Fibroblast of pulmonary artery (primary cell): Measurements from ENCODE around the gene BACH2.
A peak's percentile ranks its signal among the peaks of the same experiment; 100 is the strongest.

Experiments
- DNase-seq: peaks from one replicate; pipeline ENCODE4 v3.0.0-alpha.2; 2010; ENCODE audit warnings: low read depth
- H3K4me3 ChIP-seq: replicated peaks from 2 replicates; pipeline ENCODE4 v1.5.1; 2011; ENCODE audit warnings: low read depth, mild to moderate bottlenecking, control low read depth, low read length, moderate library complexity
- TF ChIP-seq, protein P1 (sequence below): IDR thresholded peaks from 2 replicates; pipeline ENCODE4 v1.5.1; 2011; ENCODE audit warnings: mild to moderate bottlenecking, control low read depth, low read length, inconsistent platforms; ENCODE audit errors: missing control alignments

The BACH2 gene

DNA sequence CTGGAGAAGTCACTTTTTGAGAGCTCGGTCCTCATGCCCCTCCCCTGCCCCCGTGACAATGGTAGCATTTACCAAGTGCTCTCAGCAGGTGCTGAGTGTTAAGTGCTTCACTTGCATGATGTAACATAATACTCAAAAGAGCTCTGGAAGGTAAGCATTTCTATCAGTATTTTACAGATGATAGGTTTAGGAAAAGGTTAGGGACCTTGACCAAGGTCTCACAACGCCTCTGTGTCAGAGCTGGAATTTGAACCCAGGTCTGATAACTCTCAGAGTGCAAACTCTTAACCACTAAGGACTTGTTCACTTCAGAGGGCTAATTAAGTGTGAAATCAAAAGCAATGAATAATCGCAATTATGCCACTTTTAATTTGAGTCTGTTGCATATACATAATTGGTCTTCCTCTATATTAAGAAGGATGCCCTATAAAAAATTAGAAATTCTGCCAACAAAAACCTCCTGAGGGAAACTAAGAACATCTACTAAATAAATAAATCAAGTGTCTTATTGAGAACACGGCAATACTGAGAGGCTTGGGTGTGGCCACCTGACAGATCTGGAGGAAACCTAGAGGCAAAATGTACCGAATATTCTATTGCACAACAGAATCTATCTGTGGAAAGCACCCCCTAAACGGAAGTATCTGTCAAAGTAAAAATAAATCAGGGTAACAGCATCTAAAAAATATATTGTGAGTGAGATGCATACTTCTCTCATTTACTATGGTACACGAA lies 109.8 kb downstream of the BACH2 start:
- TF ChIP-seq, protein P1, sequence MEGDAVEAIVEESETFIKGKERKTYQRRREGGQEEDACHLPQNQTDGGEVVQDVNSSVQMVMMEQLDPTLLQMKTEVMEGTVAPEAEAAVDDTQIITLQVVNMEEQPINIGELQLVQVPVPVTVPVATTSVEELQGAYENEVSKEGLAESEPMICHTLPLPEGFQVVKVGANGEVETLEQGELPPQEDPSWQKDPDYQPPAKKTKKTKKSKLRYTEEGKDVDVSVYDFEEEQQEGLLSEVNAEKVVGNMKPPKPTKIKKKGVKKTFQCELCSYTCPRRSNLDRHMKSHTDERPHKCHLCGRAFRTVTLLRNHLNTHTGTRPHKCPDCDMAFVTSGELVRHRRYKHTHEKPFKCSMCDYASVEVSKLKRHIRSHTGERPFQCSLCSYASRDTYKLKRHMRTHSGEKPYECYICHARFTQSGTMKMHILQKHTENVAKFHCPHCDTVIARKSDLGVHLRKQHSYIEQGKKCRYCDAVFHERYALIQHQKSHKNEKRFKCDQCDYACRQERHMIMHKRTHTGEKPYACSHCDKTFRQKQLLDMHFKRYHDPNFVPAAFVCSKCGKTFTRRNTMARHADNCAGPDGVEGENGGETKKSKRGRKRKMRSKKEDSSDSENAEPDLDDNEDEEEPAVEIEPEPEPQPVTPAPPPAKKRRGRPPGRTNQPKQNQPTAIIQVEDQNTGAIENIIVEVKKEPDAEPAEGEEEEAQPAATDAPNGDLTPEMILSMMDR = no peak
- H3K4me3 ChIP-seq = no peak overlapping the region
- DNase-seq = no peak

DNA sequence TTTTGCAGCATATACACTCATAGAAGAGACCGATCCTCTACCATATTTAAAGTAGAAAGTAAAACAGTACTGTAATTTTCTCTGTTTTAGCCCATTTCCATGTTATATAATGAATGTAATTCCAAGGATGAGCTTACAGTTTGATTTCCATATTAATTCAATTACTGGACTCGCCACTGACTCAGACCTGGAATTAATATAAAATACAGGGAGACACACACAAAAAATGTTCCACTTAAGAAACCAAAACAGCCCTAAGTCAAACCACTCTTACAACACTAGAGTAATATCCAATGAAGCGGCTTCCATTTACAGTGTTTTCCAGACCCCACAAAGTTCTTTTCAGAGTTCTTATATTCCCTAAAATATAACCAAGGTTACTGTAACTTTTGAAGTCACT lies 110.6 kb downstream of the BACH2 start:
- DNase-seq = no peak
- TF ChIP-seq, protein P1 = no peak
- H3K4me3 ChIP-seq = no peak overlapping the region

DNA sequence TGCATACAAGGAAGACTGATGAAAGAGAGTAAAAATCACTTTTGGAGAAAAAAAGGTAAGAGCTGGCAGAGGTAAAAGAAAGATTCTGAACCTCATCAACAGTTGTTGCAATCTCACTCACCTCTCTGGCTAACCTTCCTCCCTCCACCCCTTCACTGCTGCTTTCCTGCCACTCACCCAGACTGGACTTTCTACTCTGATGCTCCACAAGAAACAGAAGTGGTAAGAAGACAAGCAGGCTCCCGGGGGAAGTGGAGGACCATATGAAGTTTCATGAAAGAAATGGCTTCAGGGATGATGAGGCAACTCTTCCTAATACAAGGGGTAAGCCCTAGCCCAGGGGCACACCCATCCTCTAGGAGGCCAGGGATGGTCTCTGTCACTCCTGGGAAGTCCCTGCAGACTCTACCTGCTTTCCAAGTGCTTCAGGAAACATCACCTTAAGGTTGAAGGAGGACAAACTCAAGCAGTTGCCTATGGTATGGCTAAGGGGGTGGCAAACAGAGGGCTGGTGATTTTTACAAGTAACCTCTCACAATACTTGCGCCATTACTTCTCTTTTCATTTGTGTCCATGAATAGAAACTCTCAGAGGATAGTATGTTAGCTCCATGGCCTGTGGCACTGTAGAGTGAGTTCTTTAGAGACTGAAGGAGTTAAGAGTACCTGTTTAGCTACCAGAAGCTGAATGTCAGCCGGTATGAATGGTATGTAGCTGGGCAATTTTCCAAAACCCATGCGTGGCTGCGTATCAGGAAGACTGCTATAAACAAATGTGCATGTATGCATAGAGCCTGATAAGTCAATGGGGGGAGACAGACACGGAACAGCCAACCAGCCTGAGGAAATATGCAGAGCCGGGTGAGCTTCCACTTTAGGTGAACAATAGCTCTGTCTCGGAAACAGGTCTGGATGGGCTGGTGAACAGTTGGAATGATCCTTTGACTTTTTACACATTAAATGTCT lies 112.0 kb downstream of the BACH2 start:
- DNase-seq = peak; percentile 14
- TF ChIP-seq, protein P1 = no peak
- no peak overlapping the region for H3K4me3 ChIP-seq

DNA sequence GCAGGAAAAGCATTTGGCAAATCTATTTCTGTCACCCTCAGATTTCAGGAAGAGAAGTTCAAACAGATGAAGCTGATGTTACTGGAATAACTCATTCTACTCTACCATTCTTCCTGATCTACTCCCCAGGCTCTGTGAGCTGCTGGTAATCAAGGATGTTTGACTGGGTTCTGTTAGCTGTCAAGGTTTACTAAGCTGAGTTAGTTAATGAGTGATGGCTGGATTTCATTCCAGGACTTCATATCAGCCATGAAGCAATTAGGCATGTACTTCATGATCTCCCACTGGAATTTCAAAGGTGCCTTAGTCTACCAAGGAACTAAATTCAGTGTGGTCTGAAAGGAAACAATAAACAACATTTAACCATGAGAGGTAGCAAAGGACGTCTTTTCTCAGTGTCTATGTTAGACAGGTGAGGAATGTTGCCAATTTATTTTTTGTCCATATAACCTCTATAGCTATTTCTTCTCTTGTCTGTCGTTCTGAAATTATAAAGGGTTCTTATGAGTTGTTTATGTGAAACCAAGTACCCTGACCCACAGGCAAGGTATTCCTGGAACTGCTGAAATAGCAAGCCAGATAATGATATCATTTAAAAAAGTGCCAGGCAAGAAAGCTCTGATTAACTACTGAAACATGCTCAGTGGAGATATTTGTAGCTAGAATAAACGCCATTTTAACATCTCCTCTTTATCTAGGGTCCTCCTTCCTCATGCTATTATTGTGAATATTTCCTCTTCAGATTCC lies 112.9 kb downstream of the BACH2 start:
- DNase-seq = no peak
- TF ChIP-seq, protein P1 = no peak
- H3K4me3 ChIP-seq = no peak overlapping the region

DNA sequence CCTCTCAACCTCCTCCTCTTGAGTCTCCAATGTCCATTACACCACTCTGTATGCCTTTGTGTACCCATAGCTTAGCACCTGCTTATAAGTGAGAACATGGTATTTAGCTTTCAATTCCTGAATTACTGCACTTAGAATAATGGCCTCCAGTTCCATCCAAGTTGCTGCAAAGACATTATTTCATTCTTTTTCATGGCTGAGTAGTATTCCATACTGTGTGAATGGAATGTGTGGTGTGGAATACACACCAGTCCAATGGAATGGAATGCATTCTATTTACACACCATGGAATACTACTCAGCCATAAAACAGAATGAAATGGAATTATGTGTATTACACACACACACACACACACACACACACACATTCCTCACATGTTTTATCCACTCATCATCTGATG lies 116.1 kb downstream of the BACH2 start:
- H3K4me3 ChIP-seq = no peak overlapping the region
- DNase-seq = no peak
- TF ChIP-seq, protein P1 = no peak

DNA sequence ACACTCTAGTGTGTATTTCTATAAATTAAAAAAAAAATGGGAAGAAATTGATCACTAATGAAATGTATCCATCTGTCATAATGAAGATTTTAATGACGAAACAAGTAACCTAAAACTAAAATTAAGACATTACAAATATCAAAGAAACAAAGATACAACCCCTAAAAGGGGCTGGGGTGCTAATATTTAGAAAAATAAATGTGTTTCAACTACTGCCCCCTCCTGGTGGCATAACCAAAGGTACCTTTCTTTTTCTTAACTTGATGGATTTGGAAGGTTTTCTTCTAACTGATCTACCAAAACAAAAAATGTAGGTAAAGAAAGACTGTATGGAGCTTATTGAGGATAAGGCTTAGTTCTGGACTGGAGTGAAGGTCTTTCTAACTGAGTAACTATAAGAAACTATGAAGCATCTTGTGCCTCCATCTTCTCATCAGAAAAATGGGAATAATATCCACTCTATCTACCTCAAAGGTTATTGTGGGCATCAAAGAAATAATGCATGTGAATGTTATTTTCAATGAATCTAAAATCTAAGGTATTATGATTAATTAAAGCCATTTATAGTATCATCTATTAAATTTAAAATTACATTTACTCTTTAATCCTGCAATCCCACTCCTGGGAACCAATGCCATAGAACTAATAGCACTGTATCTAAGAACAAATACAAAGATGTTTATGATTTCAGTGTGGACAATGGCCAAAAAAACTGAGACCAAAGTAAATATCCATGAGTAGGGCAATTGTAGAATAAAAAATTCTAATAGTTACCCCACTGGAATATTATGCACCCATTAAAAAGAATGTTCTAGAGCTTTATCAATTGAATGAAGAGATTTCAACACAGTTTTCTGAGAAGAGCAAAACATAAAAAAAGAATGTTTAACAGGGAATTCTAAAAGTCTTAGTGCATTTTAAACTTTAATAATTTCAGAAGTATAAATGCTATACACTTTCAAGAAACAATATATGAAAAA lies 117.2 kb downstream of the BACH2 start:
- H3K4me3 ChIP-seq = no peak overlapping the region
- TF ChIP-seq, protein P1 = peak; percentile 46
- peak; percentile 28 for DNase-seq
